Activated T-helper 1 cell treated with Interleukin-2 at 50 U/mL for 16 hours (primary cell): Measurements from ENCODE around the gene PRKAA1.
"Not testable (repeated sequence)": the region's sequence is repeated elsewhere in the genome, so short reads cannot be mapped to it uniquely, and the experiment has no call there.

Source experiments
- DNase-seq: peaks from one replicate; pipeline ENCODE4 v3.0.0-alpha.2; 2020; ENCODE audit warnings: low read depth

The PRKAA1 gene

GRCh38 chr5:40825461-40826043 lies 27.4 kb upstream of the PRKAA1 start:
- DNase-seq: not testable (repeated sequence)

GRCh38 chr5:40823459-40823858 lies 25.3 kb upstream of the PRKAA1 start:
- DNase-seq: no peak

GRCh38 chr5:40813698-40814281 lies 15.6 kb upstream of the PRKAA1 start:
- DNase-seq: no peak

DNA sequence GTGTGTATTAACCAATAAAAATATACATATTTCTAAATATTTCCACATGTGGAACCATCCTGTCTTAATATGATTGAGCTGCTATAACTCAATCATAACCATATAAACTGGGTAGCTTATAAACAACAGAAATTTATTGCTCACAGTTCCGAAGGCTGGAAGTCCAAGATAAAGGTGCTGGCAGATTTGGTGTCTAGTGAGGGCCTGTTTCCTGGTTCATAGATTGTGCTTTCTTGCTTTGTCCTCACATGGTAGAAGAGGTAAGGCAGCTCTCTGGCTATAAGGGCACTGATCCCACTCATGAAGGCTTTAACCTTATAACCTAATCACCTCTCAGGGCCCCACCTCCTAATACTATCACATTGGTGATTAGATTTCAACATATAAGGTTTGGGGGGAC lies 14.0 kb upstream of the PRKAA1 start:
- DNase-seq: no peak

DNA sequence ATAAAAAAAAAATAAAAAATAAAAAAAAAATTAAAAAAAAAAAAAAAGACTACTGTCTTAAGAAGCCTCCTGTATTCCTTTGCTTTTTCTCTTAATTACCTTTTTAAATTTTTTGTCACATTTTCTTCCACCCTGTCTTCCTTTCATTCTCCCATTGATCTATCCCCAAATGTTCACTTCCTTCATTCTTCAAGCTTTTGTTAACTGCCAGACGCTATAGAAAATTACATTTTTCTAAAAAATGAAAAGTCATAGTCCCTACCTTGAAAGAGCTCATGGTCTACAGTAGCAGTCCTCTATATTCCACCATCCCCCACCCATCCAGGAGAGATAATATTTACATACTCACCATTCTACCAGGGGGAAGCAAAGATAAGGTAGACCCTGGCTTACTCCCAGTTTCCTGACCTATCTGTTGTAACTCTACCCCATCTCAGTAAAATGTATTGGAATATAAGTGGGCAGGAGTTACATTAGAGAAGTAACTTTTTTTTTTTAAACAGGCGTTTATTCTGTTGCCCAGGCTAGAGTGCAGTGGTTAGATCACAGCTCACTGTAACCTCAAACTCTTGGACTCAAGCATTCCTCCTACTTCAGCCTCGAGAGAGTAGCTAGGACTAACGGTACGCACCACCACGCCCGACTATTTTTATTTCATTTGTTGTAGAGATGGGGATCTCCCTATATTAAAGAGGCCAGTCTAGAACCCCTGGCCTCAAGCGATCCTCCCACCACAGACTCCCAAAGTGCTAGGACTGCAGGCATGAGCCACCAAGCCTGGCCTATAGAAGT lies 3.8 kb upstream of the PRKAA1 start:
- no peak for DNase-seq

DNA sequence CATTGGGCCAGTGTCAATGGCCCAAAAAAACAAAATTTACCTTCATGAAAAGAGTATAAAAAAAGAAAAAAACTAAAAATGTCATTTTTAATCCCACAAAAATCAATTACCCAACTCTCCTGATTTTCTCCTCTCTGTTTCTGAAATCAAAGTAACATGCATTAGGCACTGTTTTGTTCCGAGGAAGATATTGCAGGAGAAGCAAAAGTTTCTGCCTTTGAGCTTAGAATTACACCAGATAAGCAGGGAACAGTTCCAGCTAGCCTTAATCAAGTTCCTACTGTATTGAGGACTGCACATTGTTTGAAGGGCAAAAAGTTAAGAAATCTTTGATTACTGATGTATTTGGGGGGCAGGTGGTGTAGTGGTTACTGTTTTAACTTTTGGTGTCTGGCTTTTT lies 1.1 kb upstream of the PRKAA1 start:
- DNase-seq: no peak

GRCh38 chr5:40798801-40799210 lies 632 bp upstream of the PRKAA1 start:
- DNase-seq: no peak

DNA sequence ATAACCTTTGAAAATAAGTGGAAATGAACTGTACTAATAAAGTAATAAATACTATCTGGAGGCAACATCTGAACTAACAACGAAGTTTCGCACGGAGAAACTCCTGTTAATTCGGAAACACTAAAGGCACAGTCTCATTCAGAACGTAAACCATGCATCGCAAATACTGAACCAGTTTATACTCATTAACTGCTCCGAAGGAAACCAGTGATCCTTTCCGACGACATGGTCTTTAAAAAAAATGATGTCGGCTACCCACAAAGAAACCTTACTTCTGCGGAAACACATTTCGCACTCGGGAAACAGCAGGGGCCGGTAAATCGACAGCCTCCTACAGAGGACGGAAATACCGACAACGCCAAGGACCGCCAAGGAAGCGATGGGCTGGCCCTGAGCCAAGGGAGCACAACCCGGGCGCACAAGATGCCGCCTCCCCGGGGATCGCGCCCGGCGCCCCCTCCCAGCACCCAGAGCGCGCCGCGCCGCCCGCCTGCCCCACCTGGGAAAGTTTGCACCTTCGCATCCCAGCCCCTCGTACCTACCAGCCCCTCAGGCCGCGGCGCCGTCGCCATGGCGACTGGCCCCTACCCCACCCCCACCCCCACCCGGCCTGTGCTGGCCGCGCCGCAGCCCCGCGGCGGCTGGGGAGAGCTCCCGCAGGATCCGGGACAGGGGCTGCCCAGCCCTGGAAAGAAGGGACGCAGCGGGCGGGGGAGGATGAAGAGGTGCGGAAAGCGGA lies 732 bp downstream of the PRKAA1 start:
- DNase-seq: peak; percentile 64

DNA sequence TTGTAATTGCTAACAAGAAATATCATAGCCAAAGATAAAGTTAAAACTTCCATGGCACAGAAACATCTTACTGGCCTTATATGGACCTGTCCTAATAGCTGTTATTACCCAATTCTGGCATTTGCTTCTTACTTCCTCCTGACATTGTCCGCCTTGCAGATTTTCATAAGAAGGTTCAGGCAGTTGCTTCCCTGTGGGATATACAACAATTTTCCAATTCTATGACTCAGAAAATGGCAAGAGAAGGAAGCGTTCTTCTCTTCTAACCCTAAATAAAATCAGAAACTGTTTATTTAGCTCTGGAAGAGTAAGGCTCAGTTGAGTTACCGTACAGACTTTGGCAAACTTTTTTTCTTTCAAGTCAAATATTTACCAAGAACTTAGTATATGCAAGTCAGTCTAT lies 1.7 kb downstream of the PRKAA1 start:
- DNase-seq: no peak

DNA sequence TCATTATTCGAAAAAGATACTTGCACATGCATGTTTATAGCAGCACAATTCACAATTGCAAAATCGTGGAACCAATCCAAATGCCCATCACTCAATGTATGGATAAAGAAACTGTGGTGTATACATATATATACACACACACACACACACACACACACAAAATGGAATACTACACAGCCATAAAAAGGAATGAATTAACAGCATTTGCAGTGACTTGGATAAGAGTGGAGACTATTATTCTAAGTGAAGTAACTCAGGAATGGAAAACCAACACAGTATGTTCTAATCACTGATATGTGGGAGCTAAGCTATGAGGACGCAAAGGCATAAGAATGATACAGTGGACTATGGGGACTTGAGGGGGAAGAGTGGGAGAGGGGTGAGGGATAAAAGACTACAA lies 3.3 kb downstream of the PRKAA1 start:
- not testable (repeated sequence) for DNase-seq

GRCh38 chr5:40794340-40794739 lies 3.8 kb downstream of the PRKAA1 start:
- DNase-seq: not testable (repeated sequence)

DNA sequence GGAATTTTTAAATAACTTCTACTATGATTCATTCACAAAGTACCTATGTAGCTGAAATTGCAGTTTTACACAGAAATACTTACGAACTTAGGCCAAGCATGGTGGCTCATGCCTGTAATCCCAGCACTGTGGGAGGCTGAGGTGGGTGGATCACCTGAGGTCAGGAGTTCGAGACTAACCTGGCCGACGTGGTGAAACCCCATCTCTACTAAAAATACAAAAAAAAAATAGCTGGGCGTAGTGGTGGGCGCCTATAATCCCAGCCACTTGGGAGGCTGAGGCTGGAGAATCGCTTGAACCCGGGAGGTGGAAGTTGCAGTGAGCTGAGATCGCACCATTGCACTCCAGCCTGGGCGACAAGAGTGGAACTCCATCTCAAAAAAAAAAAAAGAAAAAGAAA lies 5.5 kb downstream of the PRKAA1 start:
- not testable (repeated sequence) for DNase-seq

DNA sequence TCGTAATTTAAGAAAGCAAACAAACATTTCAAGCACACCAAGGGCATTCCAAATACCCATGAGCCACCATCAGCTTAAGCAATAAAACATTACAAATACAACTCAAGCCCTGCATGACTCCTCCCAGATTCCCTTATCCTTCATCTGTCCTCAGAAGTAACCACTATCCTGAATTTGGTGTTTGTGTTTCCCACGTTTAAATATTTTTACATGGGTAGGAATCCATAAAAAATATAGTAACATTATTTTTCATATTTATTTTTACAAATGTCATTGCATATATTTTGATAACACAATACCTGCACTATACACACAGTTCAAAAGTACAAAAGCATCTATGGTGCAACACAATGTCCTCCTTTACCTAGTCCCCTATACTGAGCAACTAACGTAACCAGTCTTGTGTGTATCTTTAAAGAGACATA lies 6.4 kb downstream of the PRKAA1 start:
- DNase-seq: no peak

GRCh38 chr5:40790947-40791593 lies 7.1 kb downstream of the PRKAA1 start:
- no peak for DNase-seq

GRCh38 chr5:40788941-40789340 lies 9.2 kb downstream of the PRKAA1 start:
- not testable (repeated sequence) for DNase-seq

GRCh38 chr5:40787986-40788385 lies 10.2 kb downstream of the PRKAA1 start:
- no peak for DNase-seq

DNA sequence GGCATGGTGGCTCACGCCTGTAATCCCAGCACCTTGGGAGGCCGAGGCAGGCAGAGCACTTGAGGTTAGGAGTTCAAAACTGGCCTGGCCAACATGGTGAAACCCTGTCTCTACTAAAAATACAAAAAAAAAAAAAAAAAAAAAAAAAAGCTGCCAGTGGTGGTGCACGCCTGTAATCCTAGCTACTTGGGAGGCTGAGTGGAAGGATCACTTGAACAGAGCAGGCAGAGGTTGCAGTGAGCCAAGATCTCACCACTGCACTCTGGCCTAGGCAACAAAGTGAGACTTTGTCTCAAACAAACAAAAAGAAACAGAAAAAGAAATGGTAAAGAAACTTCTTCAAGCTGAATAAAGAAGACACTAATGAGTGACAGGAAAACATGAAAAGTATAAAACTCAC lies 11.5 kb downstream of the PRKAA1 start:
- not testable (repeated sequence) for DNase-seq

- DNase-seq: no peak
Measured at GRCh38 chr5:40784916-40785315, 13.3 kb downstream of the PRKAA1 start.

DNA sequence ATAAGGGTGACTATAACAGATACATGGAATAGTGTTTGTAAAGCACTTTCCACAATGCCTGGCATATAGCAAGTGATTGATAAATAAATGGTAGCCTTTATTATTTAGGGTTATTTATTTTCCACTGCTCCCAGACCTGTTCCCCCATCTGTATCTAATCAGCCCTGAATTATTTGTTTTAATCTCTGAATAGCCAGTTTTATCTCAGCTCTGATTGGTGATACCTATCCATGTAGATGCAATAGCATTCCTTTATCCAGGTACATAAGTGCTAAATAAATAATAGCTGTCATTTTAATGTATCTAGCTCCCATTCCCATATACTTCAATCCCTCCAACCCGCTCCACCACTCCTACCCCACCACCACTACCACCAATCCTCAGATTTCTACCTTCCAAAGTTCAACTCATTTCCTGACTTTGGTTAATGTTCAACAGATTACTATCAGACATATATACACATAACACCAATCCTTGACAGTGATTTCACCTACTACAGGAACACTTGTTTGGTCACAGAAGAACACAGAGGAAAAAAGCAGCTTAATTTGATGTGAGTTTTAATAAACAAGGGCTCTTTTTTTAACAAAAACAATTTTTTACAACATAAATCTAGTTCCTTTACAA lies 14.0 kb downstream of the PRKAA1 start:
- no peak for DNase-seq

DNA sequence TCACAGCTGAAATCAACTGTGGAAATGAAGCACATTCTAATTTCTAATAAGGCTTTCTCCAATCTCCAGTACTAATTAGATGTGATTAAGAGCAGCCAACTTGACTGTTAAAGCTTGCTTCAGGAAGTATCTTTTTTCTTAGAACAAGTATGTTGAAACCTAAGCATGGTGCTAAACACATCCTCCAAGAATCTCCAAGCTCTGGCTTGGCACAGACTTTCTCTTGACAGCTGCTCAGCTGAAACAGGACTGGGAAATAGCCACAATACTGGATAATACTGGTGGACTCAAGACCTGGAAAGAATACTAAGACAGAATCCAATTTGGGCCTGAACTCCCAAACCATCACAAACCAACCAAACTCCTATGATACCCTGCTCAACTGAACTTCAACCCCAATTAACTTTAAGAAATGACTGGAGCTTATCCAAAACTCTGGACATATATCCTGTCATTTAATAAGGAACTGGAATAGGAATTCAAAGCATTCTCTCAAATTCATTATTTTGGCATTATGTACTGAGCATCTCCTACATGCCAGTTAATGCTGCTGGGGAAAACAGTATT lies 16.2 kb downstream of the PRKAA1 start:
- no peak for DNase-seq

DNA sequence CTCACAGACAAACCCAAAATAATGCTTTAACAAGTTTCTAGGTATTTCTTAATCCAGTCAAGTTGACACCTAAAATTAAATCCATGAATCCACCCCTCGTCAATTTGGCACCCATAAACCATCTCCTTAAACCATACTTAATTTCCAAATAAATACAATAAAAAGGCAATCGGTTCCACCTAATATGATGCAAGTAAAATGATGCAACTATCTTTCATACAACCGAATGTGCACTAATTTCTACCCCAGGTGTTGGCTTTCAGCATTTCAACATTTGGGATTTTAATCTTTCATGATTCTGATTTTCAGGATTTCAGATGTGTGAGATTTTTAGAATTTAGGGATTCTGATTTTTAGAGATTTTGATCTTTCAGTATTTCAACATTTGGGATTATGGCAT lies 17.3 kb downstream of the PRKAA1 start:
- no peak for DNase-seq
